Heart left ventricle (tissue), 13 donors: ENCODE measurements around the gene MC1R.

Experiments
- POLR2A ChIP-seq, 2 donors: fragments of 450-650 bp; IDR thresholded peaks; one replicate each; pipeline ENCODE4 v1.6.1; 2017; ENCODE audit warnings: antibody characterized with exemption in 2 of 2, mild to moderate bottlenecking in 2 of 2, moderate library complexity in 2 of 2
- TF ChIP-seq, protein P1 (sequence below), 12 donors: fragments of 200-600 bp; sonication (generic) in 4 of 12; IDR thresholded peaks; one replicate each; pipeline versions ENCODE4 v1.5.0 to v1.8.0; 2018 to 2022; ENCODE audit warnings: antibody characterized with exemption in 12 of 12, mild to moderate bottlenecking in 5 of 12
- donor health status: ischemic (EF 13 %, LVEDD 7.1; RV severe dilation, severe dysfunction).
- donor health status: DM: no; HTN: yes; CAD: no.
- donor health status: DM: no; HTN: no; CAD: no.
- donor health status: ischemic (EF 25% LVEDD 6.9; RV normal size, moderate dysfunction).
- donor health status: ischemic (EF 25% LVEDD 5.7; RV mildly dilated, moderate dysfunction).
- donor health status: ischemic (EF 35%, LVEDD 5.7; RV mildly dilated, moderate dysfunction).
- donor health status: nonischemic (EF 11% LVEDD 7.7; RV severe dilation, severe dysfunction).
- donor health status: DM: yes; HTN: yes; CAD: no.
- donor health status: PGD.
- donor health status: ischemic (EF 29% LVEDD 5.4; RV normal size, mild dysfunction).
- donor health status: nonischemic (EF 23%, LVEDD 6.1; RV moderate dilation, normal function).

DNA sequence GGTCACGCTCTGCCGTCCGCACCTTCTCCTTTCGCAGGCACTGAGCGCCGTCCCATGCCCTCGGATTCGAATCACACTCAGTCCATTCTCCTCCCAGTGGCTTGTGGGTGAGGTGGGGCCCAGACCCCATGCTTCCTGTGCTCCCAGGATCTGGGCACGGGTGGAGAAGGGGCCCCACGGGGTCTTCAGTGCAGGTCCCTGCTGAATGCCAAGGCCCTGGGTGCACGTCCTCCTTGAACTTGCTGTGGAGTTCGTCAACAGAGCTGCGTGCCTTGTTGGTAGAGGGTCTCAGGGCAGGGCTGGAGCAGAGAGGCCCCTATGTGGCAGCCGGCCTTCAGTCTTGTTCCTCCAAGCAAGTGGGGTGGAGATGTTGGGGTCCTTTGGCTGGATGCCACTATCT, 7.3 kb upstream of the MC1R start:
- no peak for TF ChIP-seq POLR2A (IDR thresholded peaks at IDR 0.05)
- TF ChIP-seq, protein P1, sequence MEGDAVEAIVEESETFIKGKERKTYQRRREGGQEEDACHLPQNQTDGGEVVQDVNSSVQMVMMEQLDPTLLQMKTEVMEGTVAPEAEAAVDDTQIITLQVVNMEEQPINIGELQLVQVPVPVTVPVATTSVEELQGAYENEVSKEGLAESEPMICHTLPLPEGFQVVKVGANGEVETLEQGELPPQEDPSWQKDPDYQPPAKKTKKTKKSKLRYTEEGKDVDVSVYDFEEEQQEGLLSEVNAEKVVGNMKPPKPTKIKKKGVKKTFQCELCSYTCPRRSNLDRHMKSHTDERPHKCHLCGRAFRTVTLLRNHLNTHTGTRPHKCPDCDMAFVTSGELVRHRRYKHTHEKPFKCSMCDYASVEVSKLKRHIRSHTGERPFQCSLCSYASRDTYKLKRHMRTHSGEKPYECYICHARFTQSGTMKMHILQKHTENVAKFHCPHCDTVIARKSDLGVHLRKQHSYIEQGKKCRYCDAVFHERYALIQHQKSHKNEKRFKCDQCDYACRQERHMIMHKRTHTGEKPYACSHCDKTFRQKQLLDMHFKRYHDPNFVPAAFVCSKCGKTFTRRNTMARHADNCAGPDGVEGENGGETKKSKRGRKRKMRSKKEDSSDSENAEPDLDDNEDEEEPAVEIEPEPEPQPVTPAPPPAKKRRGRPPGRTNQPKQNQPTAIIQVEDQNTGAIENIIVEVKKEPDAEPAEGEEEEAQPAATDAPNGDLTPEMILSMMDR (IDR thresholded peaks at IDR 0.05), result no peak
